Osteocyte (in vitro differentiated cells): ENCODE results near the gene ZRANB1. TPM values are rescaled to one million over a fixed set of nuclear protein-coding genes. Genes with fewer than 3 reads are reported as not detected.

Experiments used
- DNase-seq: peaks from one replicate; pipeline ENCODE4 v3.0.0; 2021; ENCODE audit warnings: mixed read lengths; ENCODE audit not compliant: unreplicated experiment; ENCODE audit errors: extremely low spot score
- H3K27ac Mint-ChIP-seq: one replicate; pipeline ENCODE4 v1.8.0; 2021; ENCODE audit warnings: mild to moderate bottlenecking, mixed read lengths; ENCODE audit not compliant: unreplicated experiment
- H3K27me3 Mint-ChIP-seq: one replicate; pipeline ENCODE4 v1.8.0; 2021; ENCODE audit warnings: mixed read lengths; ENCODE audit not compliant: unreplicated experiment
- H3K36me3 Mint-ChIP-seq: one replicate; pipeline ENCODE4 v1.8.0; 2021; ENCODE audit warnings: mixed read lengths; ENCODE audit not compliant: unreplicated experiment
- H3K4me1 Mint-ChIP-seq: one replicate; pipeline ENCODE4 v1.8.0; 2021; ENCODE audit warnings: mixed read lengths; ENCODE audit not compliant: unreplicated experiment
- H3K4me3 Mint-ChIP-seq: one replicate; pipeline ENCODE4 v1.8.0; 2021; ENCODE audit warnings: mild to moderate bottlenecking, moderate library complexity, mixed read lengths; ENCODE audit not compliant: unreplicated experiment
- H3K9me3 Mint-ChIP-seq: one replicate; pipeline ENCODE4 v1.8.0; 2021; ENCODE audit warnings: mixed read lengths; ENCODE audit not compliant: unreplicated experiment
- CTCF ChIP-seq: fragments of 200-600 bp; sonication (generic); IDR thresholded peaks from 2 replicates; pipeline ENCODE4 v1.5.0; 2021; ENCODE audit warnings: antibody characterized with exemption, mild to moderate bottlenecking, moderate library complexity
- total RNA-seq: library from RNA; stranded (reverse); gene quantifications from 2 replicates; pipeline ENCODE4 v1.2.1, GENCODE V29; 2021

Gene ZRANB1
- total RNA-seq, 1 donor from 2014 or later = 26.8 TPM

GRCh38 chr10:124994573-124995473 is 52.9 kb downstream of the ZRANB1 start:
- DNase-seq = peak; percentile 66
- Mint-ChIP-seq H3K27ac (peak overlapping the region; percentile 11), H3K4me1 (peaks cover 9% of the 10 kb centered on the region), H3K27me3 (no peaks in the 10 kb centered on the region), H3K9me3 (no peaks in the 10 kb centered on the region), H3K36me3 (peaks cover 53% of the 10 kb centered on the region), H3K4me3 (no peak overlapping the region)
- TF ChIP-seq CTCF = no peak

GRCh38 chr10:124995605-124996004 is 53.7 kb downstream of the ZRANB1 start:
- H3K36me3 Mint-ChIP-seq = peaks cover 55% of the 10 kb centered on the region
- DNase-seq = no peak
- peaks cover 13% of the 10 kb centered on the region for H3K4me1 Mint-ChIP-seq
- H3K9me3 Mint-ChIP-seq = no peaks in the 10 kb centered on the region
- no peaks in the 10 kb centered on the region for H3K27me3 Mint-ChIP-seq
- no peak for TF ChIP-seq CTCF
- no peak overlapping the region for H3K4me3 Mint-ChIP-seq
- H3K27ac Mint-ChIP-seq = no peak overlapping the region

GRCh38 chr10:124996127-124996853 is 54.4 kb downstream of the ZRANB1 start:
- peak overlapping the region; percentile 38 for H3K27ac Mint-ChIP-seq
- H3K4me3 Mint-ChIP-seq = no peak overlapping the region
- H3K9me3 Mint-ChIP-seq = no peaks in the 10 kb centered on the region
- no peak for TF ChIP-seq CTCF
- H3K36me3 Mint-ChIP-seq = peaks cover 53% of the 10 kb centered on the region
- DNase-seq = peak; percentile 62
- no peaks in the 10 kb centered on the region for H3K27me3 Mint-ChIP-seq
- peaks cover 15% of the 10 kb centered on the region for H3K4me1 Mint-ChIP-seq

GRCh38 chr10:124996854-124997215 is 54.9 kb downstream of the ZRANB1 start:
- Mint-ChIP-seq H3K27ac (no peak overlapping the region), H3K9me3 (no peaks in the 10 kb centered on the region)

More at GRCh38 chr10:124996854-124997215, 54.9 kb downstream of the ZRANB1 start:
- TF ChIP-seq CTCF = no peak
- H3K4me1 Mint-ChIP-seq = peaks cover 18% of the 10 kb centered on the region
- H3K36me3 Mint-ChIP-seq = peaks cover 51% of the 10 kb centered on the region
- peak; percentile 68 for DNase-seq
- H3K27me3 Mint-ChIP-seq = no peaks in the 10 kb centered on the region
- no peak overlapping the region for H3K4me3 Mint-ChIP-seq
